Spleen (tissue), 7 donors: ENCODE data around the gene RAB1B.

Experiments
- CTCF ChIP-seq, 11 experiments: fragments of 200-600 bp in 7 of 11; fragments of 450-650 bp in 4 of 11; sonication (generic) in 4 of 11; IDR thresholded peaks in 8 of 11; conservative IDR thresholded peaks in 3 of 11; 1 replicate in 7 of 11; 2 replicates in 4 of 11; pipeline versions ENCODE4 v1.4.0 to v1.8.0; 2016 to 2021; ENCODE audit warnings: antibody characterized with exemption in 11 of 11, inconsistent platforms in 4 of 11, mild to moderate bottlenecking in 1 of 11
- POLR2A ChIP-seq, 3 donors: fragments of 450-650 bp; IDR thresholded peaks; one replicate each; pipeline ENCODE4 v1.5.1; 2017; ENCODE audit warnings: antibody characterized with exemption in 3 of 3, mild to moderate bottlenecking in 1 of 3
- POLR2AphosphoS5 ChIP-seq, 3 donors: sonication (generic); formaldehyde crosslinking; IDR thresholded peaks; one replicate each; pipeline ENCODE4 v1.5.1; 2017; ENCODE audit warnings: antibody characterized with exemption in 3 of 3
- donor health status: DM: no; HTN: no; CAD: no; lungs with moderate emphysema.
- donor health status: DM: no; HTN: no; CAD: no.
- donor health status: DM: no; HTN: no; CAD: no.

GRCh38 chr11:66238786-66239413 lies 29.5 kb upstream of the RAB1B start:
- TF ChIP-seq CTCF (IDR thresholded peaks at IDR 0.05 in 8 of 11, conservative IDR thresholded peaks at IDR 0.05 in 3 of 11), result no peak
- no peak for TF ChIP-seq POLR2A (IDR thresholded peaks at IDR 0.05)
- peak in 2 of 3 donors; percentile 21 to 58 for TF ChIP-seq POLR2AphosphoS5 (IDR thresholded peaks at IDR 0.05)
